HG02759 (cell line): Measurements from ENCODE around the gene DMRT2.

Experiments used
- ATAC-seq: cut with Tn5 transposase; IDR thresholded peaks from one replicate; pipeline ENCODE4 v1.9.1; 2021; ENCODE audit warnings: mild to moderate bottlenecking, moderate library complexity; ENCODE audit not compliant: unreplicated experiment

DMRT2 gene

DNA sequence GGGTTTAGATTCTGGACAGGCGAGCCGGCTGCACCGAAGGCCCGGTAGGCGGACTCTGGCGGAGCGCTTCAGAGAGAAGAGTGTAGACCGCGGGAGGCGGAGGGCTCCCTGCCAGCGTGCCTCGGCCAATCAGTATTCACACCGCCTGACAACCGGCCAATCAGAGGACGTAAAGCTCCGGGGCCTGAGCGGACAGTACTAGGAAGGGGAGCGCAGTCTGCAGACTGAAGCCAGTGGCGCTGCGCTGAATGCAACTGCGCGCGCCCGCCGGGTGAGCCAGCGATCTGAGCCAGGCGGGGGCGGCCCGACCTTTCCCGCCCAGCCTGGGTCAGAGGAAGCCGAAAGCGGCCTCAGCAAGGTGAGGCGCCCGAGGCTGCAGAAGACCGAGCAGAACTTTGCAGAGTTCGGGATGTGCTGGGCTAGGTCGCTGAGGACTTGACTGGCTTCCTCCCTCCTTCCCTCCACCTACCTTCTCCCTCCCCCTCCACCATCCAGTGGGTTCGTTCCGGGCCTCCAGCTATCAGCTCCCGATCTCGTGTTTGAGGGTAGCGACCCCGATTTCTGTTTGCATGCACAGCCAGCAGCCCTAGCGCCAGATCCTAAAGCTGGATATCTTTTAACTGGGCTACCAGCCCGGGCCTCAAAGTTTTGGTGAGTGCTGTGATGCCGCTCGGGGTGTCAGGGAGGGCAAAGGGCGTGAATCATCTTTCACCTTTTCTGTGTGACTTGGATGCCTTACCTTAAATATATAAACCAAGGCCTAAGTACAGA, at the start of gene DMRT2:
TSS of gene DMRT2 (plus strand) at position 233 of the 771 bp plus-strand sequence. CDS start 1,257 bp downstream, outside the sequence.
- peak; percentile 83 for ATAC-seq

DNA sequence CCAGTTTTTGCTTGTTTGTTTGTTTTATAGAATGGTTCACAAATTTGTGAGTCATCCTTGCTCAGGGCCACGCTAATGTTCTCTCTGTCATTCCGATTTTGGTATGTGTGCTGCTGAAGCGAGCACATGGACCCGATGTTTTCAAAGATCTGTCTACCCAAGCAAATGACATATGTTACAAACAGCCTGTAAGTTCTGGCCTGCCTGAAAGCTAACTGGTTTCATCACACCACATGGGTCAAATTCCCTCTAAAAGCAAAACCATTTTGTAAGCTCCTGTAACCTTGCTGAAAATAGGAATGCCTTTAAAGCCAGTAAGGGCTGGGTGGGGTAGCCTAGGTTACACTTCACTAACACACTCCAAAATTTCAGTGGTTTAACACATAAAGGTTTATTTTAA, 48.3 kb upstream of the DMRT2 start:
- no peak for ATAC-seq

DNA sequence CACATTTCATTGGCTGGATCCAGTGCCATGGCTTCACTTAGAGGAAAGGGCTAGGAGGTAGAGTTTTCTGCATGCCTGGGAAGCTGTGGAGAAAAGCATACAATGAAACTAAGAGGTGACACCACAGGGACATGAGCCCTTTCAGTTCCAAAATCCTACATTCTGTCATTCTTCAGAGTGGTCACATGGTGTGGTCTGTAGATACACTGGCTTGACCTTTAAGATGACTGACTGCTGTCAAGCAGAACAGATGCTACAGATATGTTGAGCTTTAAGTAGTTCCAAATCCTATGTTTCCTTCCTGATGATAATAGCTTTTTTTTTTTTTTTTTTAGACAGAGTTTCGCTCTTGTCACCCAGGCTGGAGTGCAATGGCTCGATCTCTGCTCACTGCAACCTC, 47.5 kb upstream of the DMRT2 start:
- no peak for ATAC-seq

DNA sequence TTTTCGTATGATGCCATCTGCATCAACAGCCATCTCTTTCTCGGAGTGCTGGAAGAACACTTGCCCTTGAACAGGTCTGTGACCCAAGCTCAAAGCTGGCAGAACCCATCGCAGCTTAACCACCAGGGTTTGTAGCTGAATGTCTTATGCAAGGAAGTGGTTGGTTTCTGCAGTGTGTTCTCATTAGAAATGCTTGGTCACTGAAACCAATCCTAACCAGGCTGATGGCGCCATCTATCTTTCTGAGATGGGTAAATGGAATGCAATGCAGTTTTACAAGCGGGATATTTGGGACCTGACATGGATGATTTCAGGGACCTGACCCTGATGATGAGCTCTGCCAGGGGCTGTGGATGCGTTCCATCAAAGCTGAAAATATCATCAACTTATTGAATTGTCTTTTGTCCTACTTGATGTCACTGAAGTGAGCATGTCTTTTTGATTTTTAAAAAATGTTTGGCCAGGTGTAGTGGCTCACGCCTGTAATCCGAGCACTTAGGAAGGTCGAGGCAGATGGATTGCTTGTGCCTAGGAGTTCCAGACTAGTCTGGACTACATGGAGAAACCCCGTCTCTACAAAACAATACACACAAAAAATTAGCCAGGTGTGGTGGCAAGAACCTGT, 45.0 kb upstream of the DMRT2 start:
- ATAC-seq: peak; percentile 40

DNA sequence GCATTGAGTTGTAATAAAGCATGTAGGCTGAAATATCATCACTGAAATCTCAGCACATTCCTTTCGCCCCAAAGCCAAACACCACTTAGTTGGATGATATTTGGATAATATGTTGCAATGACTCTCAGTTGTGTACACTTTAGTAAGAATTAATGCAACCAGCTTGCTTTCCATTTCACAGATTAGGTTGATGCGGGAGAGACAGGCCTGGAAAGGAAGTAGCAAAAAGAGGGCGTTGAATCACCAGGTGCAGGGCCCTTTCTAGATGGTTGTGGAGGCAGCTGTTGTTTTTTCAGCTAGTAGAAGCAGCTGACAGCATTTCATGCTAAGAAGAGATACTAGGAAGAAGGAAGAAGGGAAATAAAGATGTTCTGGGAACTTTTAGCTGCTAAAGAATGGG, 42.8 kb upstream of the DMRT2 start:
- no peak for ATAC-seq

DNA sequence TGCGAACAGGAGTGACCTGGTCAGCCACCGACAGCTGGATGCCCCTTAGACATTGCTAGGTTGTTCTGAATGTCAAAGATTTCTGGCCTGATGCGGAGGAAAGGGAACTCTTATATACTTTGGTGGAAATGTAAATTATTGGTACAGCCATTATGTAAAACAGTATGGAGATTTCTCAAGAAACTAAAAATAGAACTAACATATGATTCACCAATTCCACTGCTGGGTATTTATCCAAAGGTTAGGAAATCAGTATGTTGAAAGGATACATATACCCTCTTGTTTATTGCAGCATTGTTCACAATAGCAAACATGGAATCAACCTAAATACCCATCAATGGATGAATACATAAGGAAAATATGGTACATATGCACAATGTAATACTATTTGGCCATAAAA, 41.9 kb upstream of the DMRT2 start:
- ATAC-seq: no peak

DNA sequence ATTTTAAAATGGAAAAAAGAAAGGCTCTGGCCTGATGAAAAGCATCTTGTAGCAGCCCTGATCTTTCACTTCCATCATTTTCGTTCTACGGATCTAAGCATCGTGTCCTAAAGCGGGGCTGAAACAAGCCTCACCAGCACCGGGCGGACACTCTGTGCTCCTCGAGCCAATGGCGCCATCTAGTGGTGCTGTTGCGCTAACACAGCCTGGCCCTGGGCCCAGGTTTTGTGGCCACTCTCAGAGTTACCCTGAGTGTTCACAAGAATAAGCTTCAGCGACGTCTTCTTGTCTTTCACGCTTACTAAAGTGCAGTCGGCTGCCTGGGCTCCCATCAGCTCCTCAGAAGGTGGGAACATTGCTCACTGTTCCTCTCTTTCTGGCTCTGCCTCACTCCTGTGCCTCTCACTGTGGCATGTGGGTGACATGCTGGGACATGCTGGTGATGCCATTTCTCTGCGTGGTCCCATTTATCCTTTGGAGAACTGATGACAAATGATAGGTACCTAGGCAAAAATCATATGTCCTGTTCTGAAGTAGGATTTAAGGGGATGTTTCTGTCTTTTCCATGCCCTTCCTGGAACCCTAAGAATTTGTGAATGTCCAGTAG, 41.0 kb upstream of the DMRT2 start:
- ATAC-seq: peak; percentile 98

DNA sequence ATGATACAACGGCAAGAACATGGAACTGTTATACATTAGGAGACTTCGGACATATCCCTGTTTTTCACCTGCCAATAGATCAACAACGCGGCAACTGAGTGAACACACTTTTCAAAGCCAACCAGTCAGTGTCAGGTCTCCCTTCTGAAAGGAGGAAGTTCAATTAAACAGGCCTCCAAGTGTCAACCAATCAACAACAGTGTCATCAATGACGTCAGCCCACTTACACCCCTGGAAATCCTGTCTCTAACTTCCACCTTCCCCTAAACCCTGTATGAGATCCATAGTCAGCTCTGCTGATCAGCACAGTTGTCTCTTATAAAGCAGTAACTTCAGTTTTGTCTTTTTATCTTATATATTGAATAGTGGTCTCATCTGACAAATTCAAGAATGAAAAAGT, 37.1 kb upstream of the DMRT2 start:
- no peak for ATAC-seq

DNA sequence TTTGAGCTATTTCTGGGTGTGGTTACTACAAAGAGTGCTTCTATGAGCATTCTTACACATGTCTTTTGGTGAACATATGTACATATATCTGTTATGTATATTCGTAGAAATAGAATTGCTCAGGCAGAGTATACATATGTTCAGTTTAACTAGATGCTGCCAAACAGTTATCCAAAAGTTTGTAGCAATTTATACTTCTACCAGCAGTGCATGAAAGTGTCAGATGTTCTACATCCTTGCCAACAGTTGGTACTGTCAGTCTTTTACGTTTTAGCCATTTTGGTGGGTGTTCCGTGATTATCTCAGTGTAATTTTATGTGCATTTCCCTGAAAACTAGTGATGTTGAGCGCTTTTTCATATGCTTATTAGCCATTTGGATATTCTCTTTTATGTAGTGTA, 35.9 kb upstream of the DMRT2 start:
- ATAC-seq: no peak

DNA sequence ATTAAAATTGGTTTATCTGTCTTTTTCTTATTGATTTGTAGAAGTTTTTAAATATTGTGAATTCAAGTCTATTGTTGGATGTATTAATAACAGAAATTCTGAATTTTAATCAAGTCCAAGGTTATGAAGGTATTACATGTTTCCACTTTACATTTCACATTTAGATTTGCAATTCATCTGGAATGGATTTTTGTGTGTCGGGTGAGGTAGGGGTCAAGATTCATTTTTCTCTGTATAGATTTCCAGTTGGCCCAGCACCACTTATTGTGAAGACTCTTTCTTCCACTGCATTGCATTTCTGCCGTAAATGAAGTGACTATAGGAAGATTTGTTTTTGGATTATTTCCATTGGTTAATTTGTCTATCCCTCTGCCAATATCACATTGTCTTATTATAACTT, 35.5 kb upstream of the DMRT2 start:
- ATAC-seq: no peak

DNA sequence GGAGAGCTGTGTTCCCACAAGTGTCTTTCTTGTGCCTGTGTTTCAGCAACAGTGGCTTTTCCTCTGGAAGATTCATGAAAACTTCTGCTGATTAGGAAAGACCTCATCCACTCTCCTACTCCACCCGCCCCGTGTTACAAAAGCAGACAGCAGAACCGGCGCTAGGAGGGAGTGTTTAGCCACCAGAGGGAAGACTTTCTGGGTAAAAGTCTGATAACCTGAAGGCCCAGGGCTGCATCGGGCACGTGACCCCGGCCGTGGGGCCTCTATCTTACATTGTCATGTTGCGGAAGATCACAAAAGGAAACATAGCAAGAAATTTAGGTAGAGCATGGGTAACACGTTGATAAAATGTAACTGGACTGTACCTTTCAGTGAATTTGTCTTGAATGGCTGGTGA, 32.0 kb upstream of the DMRT2 start:
- ATAC-seq: no peak

DNA sequence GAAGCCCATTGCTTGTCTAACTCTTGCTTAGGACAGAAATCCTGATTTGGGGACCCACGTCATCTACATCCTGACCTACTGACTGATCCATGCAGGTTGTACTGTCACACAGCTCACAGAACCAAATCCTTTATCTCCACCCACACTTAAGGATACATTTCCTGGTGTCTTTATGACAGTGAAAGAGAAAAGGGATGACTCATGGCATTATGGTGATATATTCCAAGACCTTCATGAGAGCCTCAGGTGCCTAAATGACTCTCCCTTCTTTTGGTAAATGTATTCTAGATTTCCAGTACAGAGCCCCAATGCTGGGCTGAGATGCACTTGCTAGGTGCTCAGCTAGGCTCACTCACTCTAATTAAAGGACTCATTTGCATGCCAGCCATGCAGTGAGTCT, 26.0 kb upstream of the DMRT2 start:
- ATAC-seq: no peak

DNA sequence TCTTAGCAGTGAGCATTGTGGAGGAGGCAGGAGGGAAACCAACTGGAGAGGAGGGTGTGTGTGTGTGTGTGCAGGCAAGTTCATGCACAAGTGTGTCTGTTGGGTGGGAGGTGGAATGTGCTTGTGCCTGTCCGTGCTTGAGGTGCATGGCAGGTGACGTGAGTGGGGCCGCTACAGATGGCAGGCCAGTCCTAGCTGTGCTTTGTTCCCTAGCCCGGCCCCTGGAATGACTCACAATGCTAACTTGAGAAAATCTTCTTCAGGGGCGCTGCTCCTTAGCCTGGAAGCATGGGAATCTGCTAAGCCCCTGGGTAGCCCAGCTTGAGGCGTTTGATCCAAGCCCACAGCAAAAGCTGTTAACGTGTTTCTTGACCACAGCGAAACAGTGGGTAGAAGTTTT, 25.0 kb upstream of the DMRT2 start:
- no peak for ATAC-seq

DNA sequence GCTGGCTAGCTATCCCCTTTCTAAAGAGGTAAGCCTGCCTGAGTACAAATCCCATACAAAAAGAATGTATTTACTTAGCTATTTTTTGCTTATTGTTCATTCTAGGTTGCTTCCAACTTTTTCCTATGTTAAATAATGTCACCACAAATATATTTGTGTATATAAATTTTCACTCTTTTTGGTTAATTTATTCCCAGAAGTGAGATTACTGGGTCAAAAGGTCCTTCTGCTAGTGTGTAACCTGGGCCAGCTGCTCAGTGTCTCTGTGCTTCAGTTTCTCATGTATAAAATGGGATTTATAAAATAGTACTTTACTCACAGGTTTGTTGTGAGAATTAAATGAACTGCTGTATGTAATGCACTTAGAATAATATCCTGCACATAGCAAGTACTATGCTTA, 23.9 kb upstream of the DMRT2 start:
- ATAC-seq: no peak

DNA sequence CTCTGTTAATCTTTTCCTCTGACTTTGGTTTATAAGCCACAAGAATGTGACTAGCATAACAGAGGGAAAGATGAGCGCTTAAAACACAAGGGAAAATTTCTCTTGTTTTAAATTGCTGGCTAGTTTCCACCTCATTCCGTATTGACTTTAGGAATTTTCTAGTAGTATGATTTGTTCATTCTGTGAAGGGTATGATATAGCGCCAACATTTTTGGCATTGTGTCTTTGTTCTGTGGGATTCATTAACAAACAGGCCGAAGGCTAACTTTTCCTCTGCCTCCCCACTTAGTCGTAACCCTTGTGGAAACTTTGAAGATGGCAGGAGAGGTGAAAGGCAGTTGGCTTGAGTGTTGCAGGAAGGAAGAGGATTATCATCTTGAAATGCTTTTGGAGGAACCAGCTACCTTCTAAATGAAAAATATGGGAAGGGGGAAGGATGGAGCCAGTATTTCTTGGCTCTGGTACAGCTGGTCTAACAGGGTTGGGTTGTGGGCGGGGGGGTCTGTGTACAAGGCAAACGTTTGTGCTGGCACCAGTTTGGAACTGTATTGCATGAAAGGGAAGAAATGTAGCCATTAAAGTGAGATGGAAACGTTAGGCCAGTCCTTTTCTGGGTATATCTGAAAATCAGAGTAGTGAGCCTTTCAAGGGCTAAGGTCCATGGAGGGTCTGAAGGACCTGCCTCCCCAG, 21.5 kb upstream of the DMRT2 start:
- ATAC-seq: no peak

DNA sequence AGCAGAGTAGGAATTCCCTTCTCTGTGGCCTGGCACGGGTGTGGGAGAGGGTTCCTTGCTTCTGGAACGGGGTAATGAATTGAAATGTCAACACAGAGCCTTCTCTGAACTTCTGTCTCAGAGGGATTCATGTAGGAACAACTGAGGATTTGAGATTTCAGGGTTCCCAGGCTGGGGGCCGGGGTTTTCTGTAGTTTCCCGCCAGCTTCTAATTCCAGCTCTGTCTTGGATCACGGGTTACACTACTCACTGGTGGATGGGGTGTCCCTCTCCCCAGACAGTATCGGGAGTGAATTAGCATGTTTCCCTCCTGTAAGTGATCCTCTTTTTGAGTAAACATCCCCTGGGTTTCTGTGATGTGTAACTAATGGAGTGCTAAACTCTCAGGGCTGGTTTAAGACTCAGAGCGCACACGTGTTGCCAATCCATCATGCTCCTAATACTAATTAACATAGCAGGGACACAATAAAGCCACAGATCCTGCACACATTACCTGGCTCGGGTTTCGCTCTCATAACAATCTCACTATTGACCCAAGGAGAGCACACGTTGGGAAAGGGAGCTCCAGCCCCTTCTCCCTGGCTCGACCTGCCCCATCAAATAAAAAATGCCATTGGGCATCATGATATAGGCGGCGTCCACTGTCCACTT, 18.1 kb upstream of the DMRT2 start:
- ATAC-seq: no peak

DNA sequence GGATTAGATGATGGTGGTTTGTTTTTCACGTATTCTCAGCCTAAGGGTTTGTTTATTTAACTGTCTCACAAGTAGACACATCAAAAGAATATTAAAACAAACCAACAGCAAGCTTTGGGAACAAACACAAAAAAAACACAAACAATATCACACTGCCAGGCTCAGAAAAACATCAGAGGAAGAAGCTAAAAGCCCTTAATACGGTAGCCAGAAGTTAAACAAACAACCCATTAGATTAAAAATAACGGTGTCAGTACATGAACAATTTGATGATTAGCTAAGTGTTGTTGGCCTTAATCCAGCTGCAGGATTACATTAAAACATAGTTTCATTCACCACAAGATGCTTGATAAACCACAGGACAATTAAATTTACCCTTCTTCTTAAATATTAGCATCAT, 15.9 kb upstream of the DMRT2 start:
- ATAC-seq: no peak

DNA sequence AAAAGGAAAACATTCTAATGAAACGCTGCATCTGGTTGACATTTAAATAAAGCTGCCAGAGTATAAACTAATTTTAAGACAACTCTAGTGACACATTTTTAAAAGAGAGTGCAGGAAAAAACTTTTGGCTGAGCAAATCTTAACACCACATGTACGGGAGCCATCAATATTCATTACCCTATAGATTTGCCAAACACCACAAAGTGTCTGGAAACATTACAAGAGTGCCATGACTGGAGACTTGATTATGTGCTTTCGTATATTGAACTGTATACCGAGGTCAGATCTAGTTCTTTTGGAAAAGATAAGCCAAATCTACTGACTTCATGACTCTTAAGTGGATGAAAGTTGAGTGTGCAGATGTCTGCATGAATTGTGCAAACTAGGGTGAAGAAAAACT, 10.6 kb upstream of the DMRT2 start:
- no peak for ATAC-seq

DNA sequence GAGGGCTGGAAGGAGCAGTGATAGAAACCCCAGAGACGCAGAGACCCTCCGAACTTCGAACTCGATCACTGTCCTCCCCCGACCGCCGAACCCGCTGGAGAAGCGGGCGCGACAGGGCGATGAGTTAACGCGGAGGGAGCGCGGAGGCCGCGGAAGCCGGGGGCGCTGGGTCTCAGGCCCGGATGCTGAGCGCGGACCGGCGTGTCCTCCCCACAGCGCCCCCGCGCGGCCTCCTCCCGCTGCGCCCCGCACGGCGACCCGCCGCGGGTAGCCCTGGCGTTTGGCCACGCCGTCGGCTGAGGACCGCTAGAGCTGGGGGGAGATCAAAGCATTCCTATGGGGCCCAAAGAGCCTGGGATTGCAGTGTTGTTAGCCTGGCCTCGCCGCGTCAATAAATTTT, 7.7 kb upstream of the DMRT2 start:
- no peak for ATAC-seq

DNA sequence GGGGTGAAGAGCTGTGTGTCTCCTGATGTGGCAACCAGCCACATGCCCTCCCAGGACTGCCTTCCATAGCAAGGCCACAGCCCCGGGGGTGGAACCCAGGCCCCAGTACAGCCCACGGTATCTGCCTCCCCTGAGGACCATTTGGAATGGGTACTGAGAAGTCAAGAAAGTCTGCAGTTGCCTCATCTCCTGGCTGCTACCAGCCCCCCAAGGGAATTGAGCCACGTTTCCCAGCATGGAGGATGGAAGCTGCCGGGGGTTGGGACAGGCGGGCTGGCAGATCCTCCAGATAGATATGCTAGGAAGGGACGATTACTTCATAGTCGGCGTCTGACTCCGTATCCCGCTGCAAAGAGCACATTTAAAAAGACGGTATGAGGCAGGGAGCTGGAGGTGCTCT, 5.5 kb upstream of the DMRT2 start:
- no peak for ATAC-seq
